Measurements from ENCODE around the gene NPIPA8.
"Not testable (repeated sequence)": the region's sequence is repeated elsewhere in the genome, so short reads cannot be mapped to it uniquely, and the experiment has no call there.

NPIPA8 gene

DNA sequence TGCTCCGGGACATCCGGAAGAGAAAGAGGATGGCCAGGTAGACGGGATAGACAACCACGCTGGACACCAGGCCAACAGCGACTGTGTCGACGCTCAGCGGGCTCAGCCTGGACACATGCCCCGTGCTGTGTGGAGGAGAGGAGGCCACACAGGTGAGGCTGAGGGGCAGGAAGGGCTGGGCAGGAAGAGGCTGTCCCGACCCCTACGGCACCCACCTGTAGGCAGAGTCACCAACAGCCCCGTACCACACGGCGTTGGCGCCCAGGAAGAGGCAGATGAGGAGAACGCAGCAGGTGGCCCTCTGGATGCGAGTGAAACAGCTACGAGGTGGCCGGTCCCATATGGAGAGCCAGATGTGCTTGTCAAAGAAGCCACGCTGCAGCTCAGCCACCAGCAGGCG, at the start of gene NPIPA8:
Gene NPIPA8 (minus strand): TSS at position 101 of the 400 bp plus-strand sequence. CDS start 4,074 bp downstream, outside the sequence.
- not testable (repeated sequence) for DNase-seq

DNA sequence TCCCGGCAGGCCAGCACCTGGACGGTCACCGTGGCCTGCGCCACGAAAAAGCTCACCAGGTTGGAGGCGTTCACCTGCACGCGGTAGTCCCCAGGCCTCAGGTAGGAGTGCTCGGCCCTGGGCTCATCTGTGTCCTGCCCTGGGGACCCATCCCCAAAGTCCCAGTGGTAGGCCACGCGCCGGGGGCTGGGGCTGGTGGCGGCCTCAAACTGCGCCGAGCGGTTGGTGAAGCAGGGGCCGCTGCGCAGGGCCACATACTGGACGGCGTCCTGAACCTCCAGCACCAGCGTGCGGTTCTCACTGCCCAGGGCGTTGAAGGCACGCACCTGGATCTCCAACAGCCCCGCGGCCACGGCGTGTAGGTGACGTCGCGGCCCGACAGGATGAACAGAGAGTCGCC, 48.7 kb upstream of the NPIPA8 start:
- peak; percentile 25 for DNase-seq

DNA sequence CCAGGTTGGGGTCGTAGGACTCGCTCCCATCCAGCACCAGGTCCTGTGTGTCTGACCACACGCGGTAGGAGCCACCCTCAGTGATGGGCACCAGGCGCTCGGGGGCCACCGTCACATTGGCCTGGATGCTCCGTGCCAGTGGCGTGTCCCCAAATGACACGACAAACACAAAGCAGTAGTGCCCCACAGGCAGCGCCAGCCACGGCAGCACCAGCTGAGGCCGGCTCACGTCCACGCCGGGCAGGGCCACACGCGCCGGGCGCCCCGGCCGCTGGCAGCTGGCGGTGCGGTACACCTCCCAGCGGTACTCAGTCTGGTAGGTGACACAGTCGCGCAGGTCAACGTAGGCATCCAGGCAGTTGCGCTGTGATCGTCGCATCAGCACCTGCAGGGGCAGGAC, 48.3 kb upstream of the NPIPA8 start:
- not testable (repeated sequence) for DNase-seq

DNA sequence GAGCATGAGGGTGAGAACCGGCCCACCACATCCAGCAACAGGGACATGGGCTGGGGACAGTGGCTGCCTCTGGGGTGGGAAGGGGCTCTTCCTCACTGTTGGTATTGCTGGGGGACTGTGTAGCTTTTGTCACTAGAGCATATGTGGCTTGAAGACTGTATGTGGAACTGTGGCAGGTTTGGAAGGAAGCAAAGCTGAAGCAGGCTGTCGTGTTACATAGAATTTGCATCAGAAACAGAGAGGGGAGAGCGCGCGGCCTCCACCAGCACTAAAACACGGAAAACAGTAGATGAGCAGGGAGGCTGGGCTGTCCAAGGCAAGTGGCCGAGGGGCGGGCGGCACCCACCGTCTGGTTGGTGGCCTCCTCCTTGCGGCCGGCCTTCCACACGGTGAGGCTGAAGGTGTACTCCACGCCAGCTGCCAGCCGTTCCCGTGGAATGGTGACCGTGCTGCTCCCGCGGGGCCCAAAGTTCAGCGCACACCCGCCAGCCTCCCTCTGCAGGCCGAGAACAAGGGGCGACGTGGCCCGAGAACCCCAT, 47.6 kb upstream of the NPIPA8 start:
- DNase-seq, result not testable (repeated sequence)

DNA sequence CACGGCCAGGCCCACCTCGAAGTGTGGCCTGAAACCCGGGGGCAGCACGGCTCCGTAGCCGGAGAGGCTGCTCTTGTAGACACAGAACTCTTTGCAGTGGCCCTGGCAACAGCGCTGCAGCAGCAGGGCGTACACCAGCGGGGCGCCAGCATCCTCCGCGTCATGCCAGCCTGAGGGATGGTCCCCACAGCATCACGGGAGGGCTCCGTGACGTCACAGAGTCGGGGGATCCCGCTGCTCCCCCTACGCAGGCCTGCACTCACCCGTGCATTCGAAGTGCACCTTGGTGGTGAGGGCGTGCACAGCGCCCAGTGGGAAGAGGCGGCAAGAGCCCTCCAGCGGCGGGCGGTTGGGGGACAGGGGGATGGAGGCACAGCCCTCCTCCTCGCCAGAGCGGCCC, 46.2 kb upstream of the NPIPA8 start:
- DNase-seq, result peak; percentile 30

DNA sequence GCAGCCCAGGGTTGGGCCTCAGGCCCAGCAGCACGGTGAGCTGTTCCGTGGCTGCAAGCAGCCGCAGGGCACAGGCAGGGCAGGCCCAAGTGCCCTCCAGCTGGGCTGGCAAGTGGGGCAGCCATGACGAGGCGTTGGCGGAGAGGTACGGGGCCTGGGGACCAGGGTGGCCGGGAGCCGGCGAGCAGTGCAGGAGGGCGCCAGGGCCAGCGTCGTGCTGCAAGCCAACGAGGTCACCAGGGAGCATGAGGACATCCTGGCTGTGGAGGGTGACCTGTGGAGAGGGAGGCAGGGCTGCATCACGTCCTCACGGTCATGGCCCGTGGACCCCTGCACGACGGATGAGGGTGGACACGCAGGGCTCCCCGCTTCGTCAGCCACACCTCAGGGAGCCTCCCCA, 11.2 kb upstream of the NPIPA8 start:
- DNase-seq, result not testable (repeated sequence)

DNA sequence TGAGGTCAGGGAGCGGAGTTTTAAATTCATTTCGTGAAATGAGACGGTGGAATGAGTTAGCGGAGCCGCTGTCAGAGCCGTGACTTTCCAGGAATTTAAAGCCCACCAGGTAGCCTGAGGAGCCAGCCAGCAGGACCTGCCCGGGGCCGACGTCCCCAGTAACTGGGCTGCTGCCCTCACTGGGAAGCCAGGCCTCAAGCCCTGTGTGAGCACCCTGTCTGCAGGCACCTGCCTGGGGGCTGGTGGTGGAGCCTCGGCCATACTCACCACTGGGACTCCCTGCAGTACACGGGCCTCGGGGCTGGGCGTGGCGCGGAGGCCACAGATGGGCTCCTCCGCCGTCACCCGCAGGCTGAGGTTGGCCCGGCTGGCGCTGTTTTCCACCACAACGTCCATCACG, 10.5 kb upstream of the NPIPA8 start:
- not testable (repeated sequence) for DNase-seq

DNA sequence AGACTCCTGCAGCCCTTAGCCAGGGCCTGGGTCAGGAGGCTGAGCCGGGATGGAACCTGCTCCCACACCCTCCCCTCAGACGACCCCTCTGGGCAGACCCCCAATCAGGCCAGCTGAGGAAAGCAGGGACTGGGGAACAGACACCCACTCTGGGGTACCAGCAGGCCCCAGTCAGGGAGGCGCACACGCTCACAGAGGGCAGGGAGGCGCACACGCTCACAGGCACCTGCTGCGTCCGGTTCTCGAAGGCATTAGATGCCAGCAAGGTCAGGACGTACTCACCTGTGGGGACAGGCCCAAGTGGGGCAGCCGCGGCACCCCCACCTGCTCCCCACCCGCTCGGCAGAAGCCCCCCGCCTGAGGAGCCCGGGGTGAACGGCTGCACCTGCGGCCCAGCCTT, 8.1 kb upstream of the NPIPA8 start:
- DNase-seq, result not testable (repeated sequence)

DNA sequence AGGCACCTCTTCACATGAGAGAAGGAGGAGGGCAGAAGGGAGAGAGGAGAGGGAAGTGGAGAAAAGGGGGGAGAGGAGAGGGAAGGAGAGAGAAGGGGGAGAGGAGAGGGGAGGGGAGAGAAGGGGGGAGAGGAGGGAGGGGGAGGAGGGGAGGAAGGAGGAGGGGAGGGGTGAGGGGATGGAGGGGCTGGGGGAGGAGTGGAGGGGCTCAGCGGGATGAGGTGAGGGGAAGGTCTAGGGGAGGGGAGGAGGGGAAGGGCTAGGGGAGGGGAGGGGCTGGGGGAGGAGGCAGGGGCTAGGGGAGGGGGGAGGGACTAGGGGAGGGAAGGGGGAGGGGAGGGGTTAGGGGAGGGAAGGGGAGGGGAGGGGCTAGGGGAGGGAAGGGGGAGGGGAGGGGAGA, 5.5 kb upstream of the NPIPA8 start:
- not testable (repeated sequence) for DNase-seq

DNA sequence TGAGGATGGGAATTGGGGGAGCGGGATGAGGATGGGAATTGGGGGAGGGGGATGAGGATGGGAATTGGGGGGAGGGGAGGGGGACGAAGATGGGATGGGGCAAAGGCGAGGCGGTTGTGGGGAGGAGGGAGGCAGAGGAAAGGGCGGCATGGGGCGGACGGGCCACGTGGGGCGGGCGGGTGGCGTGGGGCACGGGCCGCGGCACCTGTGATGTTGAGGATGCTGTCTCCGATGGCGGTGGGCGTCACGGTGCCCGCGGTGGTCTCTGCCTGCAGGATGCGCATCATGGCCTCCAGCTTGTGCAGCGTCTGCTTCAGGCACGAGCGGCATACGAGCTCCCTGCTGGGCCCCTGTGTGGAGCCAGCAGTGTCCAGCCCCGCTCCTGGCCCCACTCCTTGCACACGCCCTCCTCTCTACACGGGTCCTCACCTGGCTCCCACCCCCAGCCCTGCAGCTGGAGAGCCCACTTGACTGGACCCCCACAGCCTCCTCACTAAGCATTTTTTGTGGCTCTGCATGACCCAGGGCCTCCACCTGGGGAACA, 5.0 kb upstream of the NPIPA8 start:
- DNase-seq, result not testable (repeated sequence)

DNA sequence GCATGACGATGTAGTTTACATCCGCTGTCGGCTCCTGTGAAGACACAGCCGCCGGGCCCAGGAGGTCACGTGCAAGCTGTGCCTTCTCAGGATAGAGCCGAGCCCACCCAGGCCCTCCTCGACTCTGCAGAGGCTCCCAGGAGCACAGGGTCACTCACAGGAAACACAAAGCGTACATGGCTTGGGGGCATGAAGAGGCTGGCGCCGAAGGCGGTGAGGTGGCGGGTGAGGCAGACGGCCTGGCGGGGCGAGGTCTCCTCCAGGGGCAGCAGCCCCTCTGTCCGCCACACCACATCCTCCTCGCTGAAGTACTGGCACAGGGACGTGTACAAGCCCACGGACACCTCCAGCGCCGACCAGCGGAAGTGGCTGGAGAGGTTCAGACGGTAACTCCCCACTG, 2.7 kb upstream of the NPIPA8 start:
- not testable (repeated sequence) for DNase-seq

DNA sequence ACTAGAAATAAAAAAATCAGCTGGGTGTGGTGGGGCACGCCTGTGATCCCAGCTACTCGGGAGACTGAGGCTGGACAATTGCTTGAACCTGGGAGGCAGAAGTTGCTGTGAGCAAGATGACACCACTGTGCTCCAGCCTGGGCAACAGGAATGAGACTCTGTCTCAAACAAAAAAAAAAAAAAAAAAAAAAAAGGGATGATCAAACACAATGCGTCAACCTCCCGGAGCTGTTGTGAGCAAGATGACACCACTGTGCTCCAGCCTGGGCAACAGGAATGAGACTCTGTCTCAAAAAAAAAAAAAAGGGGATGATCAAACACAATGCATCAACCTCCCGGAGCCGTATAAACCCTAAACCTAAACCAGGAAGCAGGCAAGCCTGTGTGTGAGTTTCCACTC, 24.7 kb downstream of the NPIPA8 start:
- DNase-seq, result not testable (repeated sequence)

DNA sequence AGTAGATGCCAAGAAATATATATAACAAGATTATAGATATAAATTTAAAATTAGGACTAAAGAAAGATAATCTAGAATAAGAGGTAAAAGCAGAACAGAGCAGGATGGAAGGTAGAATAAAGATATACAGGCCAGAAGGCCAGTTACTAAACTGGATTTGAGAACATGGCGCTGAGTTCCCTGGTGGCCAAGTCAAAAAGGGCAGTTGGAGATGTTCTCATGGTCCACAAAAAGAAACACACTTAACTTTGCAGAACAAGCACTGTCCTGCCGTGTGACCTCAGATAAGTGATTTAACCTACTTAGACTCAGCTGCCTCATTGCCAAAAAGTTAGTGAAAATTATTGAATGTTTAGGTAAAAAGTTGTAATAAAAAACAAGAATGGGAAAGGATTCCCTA, 27.4 kb downstream of the NPIPA8 start:
- DNase-seq, result not testable (repeated sequence)

DNA sequence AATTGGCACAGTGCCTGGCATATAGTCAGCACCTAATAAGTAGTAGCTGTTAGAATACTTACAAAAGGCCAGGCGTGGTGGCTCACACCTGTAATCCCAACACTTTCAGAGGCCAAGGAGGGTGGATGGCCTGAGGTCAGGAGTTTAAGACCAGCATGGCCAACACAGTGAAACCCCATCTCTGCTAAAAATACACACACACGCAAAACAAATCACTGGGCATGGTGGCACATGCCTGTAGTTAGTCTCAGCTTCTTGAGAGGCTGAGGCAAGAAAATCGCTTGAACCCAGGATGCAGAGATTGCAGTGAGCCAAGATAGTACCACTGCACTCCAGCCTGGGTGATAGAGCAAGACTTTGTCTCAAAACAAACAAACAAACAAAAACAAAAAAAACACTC, 29.3 kb downstream of the NPIPA8 start:
- not testable (repeated sequence) for DNase-seq

DNA sequence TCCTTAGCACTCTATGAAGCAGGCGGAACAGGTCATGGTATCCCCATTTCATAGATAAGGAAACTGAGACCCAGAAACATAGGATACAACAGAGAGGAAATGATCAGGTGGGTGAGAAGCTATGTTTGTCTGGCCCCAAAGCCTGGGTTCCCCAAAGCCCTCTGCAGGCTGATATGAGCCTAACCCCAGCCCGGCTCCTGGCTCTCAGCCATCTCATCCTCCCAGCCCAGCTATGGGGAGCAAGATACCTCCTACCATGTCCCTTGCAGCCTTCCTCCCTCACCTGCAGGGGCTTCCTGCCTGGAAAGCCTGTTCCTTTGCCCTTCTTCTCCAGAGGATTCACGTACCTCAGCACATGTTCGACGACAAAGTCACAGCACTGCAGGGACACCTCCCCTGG, 30.5 kb downstream of the NPIPA8 start:
- DNase-seq, result not testable (repeated sequence)

DNA sequence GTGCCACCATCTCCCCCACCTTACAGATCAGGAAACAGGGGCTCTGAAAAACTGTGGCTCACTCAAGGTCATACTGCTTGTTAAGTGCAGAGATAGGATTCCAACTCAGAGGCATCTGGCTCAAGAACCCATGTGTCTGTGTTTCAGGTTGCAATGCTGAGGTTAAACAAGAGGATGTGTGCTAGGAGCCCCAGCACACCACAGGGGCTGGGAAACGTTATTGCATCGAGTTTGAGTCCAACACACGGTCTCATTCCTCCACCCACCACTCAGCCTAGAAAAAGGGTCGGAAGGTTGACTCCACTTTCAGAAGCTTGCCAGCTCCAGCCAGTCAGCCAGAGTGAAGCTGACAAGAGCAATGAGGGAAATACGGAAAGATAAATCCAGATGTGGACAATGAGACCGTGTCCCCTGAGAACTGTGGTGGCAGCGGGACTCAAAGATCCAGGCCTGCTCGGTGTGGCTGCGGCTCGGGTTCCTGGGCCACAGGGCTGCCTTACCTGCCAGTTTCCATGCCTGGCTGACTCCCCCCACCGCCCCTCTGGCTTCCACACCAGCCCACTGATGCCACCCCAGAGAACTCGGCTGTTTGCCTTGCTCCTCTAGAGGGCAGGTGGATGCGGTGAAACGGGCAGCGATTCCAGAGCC, 33.4 kb downstream of the NPIPA8 start:
- DNase-seq, result not testable (repeated sequence)

DNA sequence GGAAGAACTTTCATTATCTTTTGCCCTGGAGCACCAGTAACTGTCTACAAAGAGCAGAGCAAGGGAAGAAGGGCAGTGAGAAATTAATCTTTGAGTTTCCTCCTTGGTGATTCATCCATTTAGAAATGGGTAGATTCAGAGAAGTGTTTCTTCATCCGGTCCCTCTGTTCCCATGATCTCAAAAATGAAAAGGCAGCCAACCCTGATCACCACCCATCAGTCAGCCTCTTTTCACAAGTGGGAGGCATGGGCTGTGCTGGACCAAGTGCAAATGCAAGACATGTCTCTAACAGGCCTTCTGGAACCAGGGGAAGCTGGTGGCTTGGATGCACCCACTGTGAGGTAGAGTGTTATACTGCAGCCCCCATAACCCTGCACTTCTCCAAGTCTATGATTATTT, 38.8 kb downstream of the NPIPA8 start:
- DNase-seq, result not testable (repeated sequence)

DNA sequence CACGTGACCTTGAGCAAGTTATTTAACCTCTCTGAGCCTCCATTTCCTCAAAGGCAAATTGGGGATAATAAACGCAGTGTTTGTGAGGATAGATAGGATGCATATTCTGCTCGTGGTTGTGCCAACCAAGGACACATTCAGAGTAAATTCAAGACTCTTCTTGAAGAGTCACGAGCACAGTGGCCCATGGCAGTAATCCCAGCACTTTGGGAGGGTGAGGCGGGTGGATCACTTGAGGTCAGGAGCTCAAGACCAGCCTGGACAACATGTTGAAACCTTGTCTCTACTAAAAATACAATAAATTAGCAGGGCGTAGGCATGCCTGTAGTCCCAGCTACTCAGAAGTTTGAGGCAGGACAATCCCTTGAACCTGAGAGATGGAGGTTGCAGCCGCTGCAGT, 39.6 kb downstream of the NPIPA8 start:
- not testable (repeated sequence) for DNase-seq

DNA sequence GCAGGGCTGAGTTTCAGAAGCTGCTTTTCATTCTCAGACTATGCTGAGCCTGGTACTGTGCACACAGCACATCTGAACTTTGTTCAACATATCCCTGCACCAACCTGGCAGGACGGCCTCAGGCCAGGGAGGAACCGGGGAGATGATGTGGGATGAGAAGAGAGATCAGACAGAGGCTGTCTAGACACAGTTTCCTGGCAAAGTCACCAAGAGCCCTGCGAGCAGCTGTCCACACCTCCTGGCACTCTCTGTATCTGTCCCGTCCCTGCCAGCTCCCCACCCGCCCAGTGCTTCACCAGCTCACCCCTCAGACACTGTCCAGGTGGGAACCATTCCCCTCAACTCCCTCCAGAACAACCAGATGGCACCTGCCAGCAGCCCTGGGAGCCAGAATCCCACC, 42.2 kb downstream of the NPIPA8 start:
- not testable (repeated sequence) for DNase-seq

DNA sequence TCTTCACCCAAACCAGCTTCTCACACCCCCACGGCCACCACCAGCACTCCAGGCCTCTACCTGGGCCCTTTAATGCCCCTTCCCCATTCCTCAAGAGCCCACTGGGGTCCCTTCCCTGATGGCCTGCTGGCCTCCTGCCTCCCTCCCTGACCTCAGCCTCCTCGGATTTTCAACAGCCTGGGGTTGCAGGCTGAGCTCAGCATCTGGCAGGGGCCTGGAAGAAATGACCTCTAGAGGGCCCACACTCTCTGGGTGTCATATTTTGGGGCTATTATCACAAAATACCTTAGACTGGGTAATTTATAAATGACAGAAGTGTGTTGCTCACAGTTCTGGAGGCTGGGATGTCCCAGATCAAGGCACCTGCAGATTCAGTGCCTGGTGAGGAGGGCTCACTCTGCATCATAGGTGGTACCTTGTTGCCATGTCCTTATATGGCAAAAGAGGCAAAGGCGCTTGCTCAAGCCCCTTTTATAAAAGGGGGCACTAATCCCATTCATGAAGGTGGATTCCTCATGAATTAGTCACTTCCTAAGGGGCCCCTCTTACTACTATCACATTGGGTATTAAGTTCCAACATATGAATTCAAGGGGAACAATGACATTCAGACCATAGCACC, 43.1 kb downstream of the NPIPA8 start:
- not testable (repeated sequence) for DNase-seq

DNA sequence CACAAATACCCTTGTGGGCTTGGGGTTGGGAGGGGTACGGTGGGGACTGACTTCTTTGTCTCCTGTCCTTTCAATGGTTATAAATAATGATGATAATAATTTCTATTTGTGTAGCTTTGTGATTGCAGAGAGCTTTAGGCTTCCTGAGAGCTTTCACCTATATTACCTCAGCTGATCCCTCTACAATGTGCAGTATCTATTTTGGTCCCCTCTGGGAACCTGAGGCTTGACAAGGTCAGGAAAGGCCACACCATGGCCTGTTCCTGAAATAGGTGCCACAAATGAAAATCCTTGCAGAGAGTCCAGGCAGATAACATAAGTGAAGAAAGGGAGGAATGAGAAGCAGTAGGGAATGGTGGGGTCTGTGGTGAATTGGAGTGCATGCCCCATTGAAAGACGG, 45.6 kb downstream of the NPIPA8 start:
- DNase-seq, result not testable (repeated sequence)

DNA sequence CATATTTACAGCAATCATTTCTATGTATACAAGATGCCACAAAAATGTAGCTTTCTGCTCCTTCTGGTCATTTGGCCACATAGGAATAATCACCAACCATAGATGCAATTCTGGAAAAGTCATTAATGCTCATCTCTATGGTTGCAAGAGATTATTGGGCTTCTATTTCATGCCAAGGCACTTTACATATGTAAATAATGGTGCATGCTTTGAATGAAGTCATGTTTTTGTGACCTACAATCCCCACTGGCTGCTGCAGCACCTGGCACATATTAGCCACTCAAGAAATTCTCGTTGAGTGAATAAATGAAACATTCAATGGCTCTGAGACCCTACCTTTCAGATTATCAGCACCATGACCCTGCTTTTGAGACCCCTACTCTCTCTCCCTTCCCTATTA, 50.2 kb downstream of the NPIPA8 start:
- not testable (repeated sequence) for DNase-seq

DNA sequence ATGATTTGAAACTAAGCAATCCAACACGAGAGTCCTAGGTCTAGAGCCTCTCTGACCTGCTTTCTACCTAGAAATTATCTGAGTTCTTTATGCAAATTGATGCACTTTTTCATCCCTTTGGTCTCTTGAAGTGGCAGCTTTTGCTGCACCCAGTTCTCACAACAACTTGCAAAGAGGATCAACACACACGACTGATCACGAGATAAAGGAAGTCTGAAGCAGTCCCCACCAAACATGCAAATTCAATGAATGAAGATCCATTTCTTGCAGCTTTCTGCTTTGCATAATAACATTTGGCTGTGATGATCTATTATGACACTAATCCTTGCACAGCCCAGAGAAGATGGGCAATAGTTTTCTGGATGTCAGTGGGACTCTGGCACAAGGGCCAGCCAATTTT, 56.2 kb downstream of the NPIPA8 start:
- not testable (repeated sequence) for DNase-seq

DNA sequence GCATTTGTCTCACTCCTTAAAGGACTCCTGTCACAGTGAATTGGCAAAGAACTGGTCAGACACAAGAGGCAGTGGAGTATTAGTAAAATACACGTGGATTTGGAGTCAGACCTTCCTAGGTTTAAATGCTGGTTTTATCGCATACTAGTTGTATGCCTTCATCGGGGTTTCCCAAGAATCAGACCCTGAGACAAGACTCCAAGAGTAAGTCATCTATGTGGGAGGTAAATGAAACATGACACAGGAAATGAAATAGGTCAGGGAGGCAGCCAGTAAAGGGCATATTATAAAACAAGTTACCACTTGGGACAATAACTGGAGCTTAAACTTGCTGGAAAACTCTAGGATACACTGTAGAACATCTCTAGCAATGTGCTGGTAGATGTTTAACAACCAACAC, 59.8 kb downstream of the NPIPA8 start:
- DNase-seq, result not testable (repeated sequence)
